AG09309 (cell line): Measurements from ENCODE around the gene DELE1.

Experiments used
- DNase-seq: peaks from one replicate; pipeline ENCODE4 v3.0.0-alpha.2; 2010; ENCODE audit warnings: low read depth
- H3K4me3 ChIP-seq: 2 replicates; pipeline ENCODE4 v1.5.1; 2011; ENCODE audit warnings: mild to moderate bottlenecking, low read depth, low read length, moderate library complexity; ENCODE audit not compliant: control insufficient read depth
- TF ChIP-seq, protein P1 (sequence below): IDR thresholded peaks from 2 replicates; pipeline ENCODE4 v1.5.1; 2011; ENCODE audit warnings: mild to moderate bottlenecking, low read depth, low read length, inconsistent platforms; ENCODE audit not compliant: insufficient read depth, control insufficient read depth; ENCODE audit errors: missing control alignments

The DELE1 gene

DNA sequence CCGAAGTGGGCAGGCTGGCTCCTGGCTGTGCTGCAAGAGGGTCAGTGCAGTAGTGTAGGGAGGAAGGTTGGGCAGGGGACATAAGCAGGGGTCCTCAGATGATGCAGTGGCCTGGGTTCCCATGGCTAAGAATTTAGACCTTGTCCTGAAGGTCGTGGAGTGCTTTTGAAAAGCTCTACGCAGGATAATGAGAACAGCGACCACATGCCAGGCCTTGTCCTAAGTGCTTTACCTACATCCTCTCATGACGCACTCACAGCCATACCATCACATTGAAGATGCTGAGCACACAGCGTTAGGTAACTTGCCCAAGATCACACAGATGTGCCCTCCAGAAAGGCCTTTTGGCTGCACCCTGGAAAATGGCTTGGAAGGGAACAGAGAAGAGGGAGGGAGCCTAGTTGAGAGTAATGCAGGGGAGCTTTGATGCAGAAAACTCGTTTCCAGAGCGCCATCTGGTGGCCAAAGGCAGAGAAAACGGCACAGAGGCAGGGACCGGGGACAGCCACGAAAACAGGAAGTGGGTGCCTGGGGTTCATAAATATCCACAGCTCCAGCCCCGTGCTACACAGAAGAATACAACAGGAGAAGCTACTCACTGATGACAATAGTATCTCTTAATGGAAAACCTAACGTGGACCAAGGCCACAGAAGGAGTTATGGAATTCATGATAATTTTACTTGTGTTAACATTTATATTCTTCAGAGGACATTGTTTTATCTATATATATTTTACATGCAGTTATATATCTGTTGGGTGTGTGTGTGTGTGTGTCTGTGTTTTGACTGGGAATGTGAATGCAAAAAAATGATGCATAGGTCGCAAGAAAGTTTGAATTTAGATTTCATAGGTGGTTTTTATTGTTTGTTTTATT, 37.0 kb downstream of the DELE1 start:
- H3K4me3 ChIP-seq = no peak overlapping the region
- DNase-seq = peak; percentile 37
- TF ChIP-seq, protein P1, sequence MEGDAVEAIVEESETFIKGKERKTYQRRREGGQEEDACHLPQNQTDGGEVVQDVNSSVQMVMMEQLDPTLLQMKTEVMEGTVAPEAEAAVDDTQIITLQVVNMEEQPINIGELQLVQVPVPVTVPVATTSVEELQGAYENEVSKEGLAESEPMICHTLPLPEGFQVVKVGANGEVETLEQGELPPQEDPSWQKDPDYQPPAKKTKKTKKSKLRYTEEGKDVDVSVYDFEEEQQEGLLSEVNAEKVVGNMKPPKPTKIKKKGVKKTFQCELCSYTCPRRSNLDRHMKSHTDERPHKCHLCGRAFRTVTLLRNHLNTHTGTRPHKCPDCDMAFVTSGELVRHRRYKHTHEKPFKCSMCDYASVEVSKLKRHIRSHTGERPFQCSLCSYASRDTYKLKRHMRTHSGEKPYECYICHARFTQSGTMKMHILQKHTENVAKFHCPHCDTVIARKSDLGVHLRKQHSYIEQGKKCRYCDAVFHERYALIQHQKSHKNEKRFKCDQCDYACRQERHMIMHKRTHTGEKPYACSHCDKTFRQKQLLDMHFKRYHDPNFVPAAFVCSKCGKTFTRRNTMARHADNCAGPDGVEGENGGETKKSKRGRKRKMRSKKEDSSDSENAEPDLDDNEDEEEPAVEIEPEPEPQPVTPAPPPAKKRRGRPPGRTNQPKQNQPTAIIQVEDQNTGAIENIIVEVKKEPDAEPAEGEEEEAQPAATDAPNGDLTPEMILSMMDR = peak; percentile 89

DNA sequence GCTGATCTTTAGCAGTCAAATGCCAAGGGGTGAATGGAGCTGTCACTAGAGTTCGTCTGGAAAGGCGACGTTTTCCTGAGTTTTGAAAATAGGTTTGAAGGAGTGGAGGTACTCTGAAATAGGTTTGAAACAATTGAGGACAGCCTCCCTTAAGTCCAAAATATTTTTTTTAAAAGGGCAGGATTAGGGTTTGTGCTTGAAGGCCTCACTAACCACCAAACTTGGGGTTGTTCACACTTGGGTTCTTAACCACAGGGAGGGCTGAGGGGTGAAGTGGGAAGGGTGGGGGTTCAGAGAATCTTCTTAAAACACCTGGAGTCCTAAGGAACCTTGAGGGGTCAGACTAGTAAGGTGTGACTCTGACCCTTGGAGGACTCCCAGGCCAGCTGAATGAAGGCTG, 37.8 kb downstream of the DELE1 start:
- H3K4me3 ChIP-seq = no peak overlapping the region
- no peak for DNase-seq
- TF ChIP-seq, protein P1 = no peak

DNA sequence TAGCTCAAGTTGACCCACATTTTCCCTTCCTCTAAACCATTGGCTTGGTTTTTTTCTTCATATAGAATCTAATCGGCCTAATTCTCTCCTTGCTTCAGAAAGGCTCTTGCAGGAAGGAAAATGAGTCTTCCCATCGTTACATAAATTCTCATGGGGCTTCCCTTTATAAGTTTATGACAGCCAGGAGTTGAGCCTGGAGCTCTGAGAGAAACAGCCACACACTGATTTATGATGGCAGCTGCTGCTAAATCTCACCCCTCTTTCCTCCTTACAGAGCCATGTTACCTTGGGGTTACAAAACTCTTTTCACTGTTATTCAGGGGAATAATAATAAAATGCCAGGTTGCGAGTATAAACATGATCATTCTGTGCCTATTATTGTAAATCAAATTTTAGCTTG, 40.0 kb downstream of the DELE1 start:
- no peak for DNase-seq
- TF ChIP-seq, protein P1 = no peak
- no peak overlapping the region for H3K4me3 ChIP-seq

DNA sequence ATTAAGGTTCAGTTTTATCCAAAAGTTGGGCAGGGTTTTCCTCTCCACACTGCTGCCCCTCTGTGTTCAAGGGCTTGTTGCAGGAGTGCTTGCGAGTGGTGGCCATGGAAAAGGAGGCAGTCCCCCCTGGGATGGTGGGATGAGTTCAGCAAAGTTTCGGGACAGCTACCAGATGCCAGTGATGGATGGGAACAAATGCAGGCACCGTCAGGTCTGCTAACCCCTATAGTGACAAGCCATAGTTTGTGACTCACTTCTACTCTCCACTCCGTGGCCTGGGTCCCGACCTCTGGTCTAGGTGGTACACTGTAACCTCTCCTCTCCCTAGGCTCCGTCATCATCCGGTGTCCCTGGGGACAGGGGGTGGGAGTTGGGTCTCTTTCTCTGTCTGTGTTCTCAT, 41.4 kb downstream of the DELE1 start:
- DNase-seq = no peak
- H3K4me3 ChIP-seq = no peak overlapping the region
- TF ChIP-seq, protein P1 = no peak

DNA sequence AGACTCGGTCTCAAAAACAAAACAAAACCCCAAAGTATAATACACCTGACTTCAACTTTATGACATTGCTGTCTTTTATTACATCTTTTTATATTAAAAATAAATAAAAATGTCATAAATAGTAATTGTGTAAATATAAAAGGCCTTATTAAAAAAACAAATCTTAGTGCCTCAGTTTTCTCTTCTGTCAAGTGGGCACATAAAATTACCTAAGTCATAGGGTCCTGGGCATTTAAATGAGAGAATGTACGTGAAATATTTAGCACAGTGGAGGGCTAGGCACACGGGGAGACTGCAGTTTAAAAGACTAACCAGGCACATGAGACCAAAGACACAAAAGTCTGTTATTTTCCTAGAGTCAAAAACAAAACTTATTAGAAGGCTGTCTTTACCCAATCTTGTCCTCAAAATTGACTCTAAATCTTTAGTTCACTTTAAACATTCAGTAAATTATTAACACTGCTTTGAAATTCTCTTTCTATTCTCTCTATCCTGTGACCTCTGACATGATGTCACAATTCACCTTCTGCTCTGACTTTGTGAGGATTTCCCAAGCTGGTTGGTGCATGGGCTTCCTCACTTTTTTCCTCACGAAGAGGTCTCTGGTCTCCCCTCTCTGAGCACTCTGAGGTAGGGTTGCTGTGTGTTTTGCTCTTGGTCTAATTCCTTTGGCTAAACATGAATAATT, 42.7 kb downstream of the DELE1 start:
- H3K4me3 ChIP-seq = no peak overlapping the region
- TF ChIP-seq, protein P1 = no peak
- no peak for DNase-seq

DNA sequence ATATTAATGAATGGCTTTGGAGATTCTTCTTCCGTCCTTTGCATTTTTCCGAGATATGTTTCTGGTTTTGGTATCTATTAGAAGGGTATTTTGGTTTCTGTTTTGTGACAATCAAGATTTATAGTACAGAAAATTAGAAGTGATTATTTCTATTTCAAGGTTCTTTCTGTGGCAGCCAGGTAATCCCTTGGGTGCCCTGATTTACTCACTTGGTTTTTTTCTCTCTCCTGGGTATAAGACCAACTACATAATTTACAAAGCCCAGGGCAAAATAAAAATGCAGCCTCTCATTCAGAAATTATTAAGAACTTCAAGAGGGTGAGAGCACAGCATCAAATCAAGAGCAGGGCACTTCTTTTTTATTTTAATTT, 43.3 kb downstream of the DELE1 start:
- H3K4me3 ChIP-seq = no peak overlapping the region
- no peak for DNase-seq
- TF ChIP-seq, protein P1 = no peak
